RPMI8226 (cell line): Measurements from ENCODE around the gene MTNR1B.

Experiments used
- DNase-seq: peaks from one replicate; pipeline ENCODE4 v3.0.0-alpha.2; 2015

Gene MTNR1B

DNA sequence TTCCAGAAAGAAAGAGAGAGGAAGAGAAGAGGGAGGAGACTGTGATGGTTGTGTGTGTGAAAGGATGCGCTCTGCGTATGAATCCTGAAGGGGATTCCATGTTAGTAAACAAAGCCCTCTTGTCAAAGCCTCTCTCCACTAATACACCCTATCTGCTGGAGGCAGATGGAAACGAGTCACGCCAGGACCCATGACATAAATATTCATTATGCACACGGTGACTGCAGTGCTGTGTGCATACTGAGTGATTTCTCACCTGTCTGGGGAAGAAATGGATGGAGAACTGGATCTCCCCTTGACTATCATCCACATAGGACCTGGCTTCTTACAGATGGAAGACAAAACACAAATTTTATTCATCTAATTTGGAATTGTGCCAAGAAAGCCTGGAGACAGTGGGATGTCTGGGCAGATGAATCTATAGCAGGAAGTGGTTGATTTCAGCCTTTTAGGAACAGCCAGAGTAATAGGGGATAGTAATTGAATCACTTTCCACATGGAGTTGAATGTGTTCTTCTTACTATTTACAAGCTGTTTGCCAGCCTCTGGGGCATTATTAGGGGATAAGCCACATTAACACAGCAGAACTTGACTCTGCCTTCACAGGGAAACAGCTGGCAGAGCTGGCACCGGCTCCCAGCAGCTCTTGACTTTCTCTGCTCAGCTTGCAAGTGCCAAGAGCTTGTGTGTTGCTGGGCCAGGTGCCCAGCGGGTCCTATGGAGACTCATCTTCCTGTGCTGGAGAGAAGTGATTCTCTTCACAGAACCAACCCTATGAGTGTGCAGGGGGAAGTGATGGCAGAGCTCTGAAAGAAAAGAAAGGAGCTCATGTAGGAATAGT is 9.0 kb downstream of the MTNR1B start:
- DNase-seq, result no peak

DNA sequence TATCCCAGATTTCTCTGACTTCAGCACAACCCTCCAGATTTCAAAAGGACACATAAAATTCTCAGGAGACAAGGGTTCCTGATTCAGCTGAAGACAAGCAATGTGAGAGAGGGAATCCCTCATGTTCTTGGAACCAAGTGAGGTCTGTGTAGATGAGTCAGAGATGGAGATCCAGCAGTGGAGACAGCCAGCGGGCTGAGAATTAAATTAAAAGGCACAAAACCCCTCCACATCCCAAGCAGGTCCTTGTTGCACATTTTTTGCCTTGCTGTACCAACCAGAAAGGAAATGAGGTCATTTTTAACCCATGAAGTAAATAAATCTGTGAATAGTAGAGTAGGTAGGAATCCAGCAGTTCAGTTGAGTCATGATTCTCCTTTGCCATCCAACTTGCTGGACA is 9.7 kb downstream of the MTNR1B start:
- no peak for DNase-seq

DNA sequence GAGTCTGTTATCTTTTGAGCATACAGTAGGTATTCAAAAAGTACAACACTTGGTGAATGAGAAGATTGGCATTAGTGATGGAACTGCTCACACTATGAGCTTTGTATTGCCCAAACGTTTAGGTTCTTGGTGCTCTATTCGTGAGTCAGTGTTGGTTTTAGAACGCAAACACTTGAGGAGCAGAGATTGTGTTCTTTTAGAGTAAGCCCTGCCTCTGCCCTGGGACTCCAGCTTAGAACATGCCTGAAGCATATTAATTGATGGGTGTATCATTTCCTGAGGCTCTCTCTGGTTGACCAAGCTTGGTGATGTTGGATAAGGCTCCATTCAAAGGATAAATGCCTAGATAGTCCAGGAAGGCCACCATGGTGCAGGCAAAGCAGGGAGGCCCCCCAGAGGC is 10.9 kb downstream of the MTNR1B start:
- no peak for DNase-seq

DNA sequence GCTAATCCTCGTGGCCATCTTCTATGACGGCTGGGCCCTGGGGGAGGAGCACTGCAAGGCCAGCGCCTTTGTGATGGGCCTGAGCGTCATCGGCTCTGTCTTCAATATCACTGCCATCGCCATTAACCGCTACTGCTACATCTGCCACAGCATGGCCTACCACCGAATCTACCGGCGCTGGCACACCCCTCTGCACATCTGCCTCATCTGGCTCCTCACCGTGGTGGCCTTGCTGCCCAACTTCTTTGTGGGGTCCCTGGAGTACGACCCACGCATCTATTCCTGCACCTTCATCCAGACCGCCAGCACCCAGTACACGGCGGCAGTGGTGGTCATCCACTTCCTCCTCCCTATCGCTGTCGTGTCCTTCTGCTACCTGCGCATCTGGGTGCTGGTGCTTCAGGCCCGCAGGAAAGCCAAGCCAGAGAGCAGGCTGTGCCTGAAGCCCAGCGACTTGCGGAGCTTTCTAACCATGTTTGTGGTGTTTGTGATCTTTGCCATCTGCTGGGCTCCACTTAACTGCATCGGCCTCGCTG is 12.1 kb downstream of the MTNR1B start:
- DNase-seq, result no peak

DNA sequence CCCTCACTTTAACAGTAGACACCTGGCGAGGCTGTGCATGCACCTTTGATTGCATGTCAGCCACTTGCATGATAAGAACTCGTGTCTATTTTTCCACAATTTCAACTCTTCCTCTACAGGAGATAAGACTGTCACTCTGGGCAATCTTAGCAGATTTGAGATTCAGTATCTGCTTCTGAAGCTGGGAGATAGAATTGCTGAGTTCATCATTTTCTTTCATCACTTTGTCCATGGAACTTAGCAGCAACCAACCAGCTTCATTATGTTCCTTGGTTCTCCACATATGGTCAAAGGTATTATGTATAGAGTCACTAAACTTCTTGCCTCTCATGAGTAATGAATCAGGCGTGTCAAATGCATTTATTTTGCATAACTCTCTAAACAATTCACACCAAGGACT is 17.1 kb downstream of the MTNR1B start:
- DNase-seq, result no peak

DNA sequence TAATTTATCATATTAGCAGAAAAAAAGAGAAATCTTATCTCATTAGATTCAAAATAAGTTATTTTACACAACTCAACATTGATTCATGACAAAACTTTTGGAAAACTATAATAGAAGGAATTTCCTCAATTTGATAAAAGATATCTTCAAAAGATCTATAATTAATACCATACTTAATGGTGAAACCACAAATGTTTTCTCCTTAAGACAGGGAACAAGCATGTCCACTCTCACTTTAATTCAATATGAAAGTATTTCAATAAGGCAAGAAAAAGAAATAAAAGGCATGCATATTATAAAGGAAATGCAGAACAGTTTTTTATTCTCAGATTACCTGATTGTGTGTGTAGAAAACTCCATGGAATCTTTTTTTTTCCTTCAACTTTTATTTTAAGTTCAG is 23.6 kb downstream of the MTNR1B start:
- DNase-seq, result no peak

DNA sequence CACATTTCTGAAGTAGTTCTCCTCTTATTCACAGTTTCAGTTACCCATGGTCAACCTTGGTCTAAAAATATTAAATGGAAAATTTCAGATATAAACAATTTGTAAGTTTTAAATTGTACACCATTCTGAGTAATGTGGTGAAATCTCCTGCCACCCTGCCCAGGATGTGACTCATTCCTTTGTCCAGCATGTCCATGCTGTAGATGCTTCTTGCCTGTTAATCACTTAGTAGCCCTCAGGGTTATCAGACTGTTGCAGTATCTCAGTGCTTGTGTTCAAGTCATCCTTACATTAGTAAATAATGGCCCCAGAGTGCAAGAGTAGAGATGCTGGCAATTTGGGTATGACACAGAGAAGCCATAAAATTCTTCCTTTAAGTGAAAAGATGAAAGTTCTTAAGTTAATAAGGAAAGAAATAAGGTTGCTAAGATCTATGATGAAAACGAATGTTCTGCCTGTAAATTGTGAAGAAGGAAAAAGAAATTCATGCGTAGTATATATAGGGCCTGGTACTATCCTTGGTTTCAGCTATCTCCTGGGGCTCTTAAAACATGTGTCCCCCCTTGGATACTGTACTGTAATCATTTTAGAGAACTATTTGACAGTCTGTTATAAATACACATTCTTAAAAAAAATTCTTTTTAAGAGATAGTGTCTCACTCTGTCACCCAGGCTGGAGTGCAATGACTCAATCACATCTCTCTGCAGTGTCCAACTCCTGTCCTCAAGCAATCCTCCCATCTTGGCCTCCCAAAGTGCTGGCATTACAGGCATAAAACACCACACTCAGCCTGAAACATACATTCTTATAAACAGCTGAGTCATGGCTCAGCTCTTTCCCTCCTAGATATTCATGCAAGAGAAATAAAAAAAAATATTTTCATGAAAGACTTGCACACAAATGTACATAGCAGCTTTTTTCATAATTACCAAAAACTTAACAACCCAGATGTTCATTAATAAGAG is 31.3 kb downstream of the MTNR1B start:
- DNase-seq, result no peak

DNA sequence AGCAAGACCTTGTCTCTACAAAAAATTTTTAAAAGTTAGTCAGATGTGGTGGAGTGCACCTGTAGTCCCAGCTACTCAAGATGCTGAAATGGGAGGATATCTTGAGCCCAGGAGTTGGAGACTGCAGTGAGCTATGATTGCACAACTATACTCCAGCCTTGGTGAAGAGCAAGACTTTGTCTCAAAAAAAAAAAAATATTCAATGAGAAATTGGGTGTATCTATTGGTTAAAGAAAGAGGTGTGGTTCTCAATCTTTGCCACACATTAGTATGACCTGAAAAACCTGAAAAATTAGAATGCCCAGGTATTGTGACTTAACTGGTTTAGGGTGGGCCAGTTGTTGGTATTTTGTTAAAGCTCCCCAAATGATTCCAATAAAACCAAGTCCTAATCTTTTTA is 32.4 kb downstream of the MTNR1B start:
- DNase-seq, result no peak

DNA sequence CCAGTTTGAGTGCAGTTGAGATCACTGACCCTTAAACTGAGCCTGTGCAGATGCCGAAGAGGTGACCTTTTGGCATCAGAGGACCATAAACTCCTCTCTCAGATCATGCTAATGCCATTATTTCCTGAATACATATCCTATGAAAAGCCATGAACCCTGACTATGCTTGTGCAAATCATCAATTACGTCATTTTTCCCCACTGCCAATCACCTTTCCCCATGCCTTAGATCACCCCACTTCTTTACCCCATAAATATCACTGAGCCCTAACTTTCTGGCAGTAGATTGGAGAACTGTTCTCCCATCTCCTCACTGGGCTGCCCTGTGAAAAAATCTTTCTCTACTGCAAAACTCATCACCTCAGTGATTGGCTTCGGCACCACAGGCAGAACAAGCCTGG is 32.9 kb downstream of the MTNR1B start:
- DNase-seq, result no peak

DNA sequence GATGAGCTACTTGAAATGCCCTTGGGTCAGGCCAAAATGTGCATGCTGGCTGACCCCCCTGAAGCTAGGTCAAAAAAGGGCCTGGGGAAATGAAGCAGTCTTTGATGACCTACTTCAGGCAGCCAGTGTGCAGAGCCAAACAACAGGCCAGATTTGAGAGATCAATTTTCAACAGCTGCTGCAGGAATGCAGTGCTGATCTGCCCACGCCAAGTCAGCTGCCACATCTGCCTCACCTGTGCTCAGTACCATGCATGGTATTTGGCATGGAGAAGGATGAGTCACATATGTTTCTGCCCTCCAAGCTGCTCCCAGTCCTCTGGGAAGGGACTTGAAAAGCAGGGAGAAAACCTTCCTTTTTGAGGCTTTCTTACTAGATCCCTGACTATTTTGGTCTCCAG is 35.8 kb downstream of the MTNR1B start:
- no peak for DNase-seq

DNA sequence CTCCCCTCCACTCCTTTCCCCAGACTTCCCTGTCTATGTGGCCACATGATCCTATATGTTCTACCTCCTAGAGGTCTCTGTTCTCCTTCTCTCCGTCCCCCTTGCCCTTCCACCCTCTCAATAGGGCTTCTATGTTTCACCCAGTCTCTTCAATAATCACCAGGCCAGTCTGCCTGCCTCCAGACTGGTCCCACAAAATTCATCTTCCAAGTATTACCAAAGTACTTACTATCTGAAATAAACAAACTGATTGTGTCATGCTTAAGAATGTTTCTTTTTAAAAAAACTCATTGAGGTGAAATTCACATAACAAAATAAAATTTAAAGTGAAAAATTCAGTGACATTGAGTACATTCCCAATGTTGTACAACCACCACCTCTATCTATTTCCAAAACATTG is 44.2 kb downstream of the MTNR1B start:
- no peak for DNase-seq

DNA sequence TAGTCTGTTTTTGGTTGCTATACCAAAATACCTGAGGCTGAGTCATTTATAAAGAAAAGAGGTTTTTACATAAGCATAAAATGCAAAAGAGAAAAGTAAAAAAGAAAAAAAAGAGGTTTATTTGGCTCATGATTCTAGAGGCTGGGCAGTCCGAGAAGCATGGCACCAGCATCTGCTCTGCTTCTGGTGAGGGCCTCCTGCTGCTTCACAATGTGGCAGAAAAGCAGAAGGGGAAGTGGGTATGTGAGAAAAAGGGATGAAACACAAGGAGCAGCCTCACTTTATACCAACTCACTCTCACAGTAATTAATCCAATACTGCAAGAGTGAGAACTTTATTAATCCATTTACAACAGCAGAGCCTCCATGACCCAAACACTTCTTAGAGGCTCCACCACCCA is 47.1 kb downstream of the MTNR1B start:
- no peak for DNase-seq

DNA sequence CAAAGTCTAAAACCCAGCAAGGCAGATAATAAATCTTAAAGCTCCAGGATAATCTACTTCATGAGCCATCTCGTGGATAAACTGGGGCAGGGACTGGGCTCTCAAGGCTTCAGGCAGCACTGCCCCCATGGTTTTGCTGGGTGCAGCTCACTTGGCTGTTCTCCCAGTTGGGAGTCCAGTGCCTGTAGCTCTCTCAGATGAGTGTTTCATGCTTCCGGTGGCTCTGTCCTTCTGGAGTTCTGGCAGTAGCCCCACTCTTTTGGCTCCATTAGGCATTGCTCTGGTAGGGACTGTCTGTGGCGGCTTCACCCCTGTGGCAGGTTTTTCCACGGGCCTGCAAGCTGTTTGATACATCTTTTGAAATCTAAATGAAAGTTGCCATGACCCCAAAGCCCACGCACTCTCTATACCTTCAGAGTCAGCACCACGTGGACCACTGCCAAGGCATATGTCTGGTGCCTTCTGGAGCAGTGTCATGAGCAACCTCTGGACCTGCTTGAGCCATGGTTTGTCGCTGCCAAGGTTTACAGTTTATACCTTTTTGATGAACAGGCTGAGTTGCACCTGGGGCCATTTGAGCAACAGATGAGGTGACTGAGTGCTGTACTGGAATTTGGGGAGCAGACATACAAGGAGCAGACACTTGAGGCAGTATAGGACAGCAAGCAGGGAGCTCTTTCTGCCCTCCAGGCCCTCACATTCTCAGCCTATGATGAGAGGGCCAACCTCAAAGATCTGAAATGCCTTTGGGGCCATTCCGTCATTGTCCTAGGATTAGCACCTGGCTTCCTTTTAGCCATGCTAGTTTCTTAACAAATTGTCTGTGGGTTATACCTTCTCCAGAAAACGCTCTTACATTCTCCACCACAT is 48.6 kb downstream of the MTNR1B start:
- peak; percentile 4 for DNase-seq

DNA sequence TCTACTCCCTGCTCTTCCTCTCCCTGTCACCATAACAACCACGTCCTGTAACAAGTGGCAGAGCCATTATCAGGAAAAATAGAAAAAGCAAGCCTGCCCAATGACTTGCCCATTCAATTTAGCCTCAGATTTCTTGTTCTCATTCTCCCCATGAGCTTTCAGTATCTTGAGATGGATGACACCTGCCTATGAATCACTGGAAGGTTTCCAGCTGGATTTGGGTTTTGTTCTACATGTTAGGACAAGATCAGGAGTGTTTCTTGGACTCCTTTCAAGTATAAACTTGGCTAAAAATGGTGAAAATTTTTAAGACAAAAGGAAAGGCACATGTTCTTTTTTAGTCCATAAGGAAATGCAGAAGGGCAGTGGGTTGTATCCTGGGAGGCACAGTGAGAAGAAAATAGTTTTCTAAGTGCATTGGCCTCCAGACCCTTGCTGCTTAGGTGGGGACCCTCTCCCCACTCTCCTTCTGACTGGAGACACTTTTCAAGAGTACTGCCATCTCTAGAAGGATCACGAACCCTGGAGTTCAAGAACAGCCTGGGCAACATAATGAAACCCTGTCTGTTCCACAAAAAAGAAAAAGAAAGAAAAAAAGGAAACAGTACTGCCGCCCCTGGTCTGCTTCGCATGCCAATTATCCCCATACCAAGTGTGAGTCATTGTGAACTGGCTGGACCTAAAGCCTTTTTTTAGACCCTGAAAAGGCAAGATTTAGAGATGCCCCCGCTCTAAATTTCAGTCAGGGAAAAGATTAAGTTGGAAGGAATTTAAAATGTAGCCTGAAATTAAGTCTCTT is 51.0 kb downstream of the MTNR1B start:
- no peak for DNase-seq

DNA sequence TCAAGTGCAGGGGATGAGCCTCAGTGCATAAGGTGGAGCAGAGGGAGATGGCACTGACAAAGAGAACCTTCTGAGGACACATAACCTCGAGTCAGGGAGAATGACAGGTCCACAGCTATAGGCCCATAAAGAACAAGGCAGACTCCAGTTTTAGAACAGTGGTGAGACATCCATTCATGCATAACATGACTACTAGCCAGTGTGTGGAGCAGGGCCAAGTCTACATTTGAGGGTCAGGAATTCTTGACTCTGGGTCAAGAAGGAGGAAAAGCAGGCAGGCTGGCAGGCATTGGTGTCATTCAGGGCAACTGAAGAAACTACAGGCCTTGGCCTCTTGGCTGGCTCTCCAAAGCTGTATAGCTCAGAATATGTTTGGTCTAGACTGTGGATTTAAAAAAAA is 54.9 kb downstream of the MTNR1B start:
- no peak for DNase-seq

DNA sequence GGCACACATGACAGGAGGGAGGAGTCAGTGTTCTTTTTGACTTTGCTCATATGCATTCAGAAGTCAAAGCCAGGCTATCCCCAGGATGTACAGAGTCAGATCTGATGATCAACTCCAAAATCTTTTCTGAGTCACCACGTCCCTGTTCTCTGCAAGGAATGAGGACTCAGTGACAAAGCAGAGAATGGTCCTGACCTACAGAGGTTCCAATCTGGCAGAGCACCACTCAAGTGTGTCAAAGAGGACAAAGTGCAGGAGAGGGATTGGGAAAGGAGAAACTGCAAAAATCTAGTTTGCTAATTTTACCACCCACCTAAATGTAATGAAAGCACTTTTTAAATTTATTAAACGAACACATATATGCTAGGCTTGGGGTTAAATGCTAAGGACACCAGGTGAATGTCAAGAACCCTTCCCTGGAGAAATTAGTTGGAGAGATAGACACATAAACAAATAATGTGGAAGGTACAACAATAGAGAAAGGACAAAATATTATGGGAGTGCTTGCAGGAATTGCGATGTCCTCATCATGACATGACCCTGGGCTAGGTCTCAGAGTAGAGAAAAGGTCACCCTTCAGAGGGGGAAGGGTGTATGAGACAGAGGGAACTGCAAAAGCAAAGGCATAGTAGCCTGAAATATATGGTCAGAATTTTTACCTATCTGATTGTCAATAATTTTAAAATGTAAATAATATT is 56.3 kb downstream of the MTNR1B start:
- DNase-seq, result no peak

DNA sequence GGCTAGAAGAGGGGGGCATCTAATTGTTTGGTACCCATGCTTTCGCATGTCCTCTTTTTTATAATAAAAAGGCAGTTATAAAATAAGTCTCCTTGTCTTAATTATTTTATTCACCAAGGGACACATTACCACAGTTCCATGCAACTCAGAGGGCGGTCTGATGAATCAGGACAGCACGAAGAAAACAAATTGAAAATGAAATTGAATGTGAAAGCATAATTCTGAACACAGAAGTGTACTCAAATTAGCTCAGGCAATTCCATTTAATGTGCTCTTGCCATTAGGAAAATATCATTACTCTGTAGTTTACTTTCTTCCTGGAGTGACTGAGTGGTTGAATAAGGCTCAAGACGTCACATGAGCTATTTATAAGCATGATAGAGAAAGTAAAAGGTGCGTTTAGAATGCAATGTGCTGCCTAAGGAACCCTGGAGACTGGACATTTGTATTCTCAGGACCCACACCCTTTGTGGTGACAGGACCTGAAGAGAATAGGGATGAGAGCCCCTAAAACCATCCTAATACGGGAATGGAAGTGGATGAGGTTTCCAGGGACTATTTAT is 59.6 kb downstream of the MTNR1B start:
- no peak for DNase-seq

DNA sequence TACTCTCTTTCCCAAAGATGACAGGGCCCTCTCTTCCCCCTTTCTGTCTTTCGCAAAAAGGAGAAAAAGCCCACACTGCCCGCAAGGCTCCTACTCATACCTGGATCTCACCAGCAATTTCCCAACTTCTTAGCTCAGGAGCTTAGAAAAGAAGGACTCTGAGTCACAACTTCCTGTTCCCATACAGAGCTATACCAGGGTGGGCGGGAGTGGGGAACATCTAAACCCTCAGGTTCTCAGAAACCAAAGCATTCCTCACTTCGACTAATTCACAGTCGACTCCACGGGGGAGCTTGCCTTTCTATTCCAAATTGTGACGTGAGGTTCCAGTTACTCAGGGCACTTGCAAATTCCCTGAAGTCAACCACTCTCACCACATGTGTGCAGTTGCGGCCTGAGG is 61.9 kb downstream of the MTNR1B start:
- DNase-seq, result no peak
